Astrocyte (in vitro differentiated cells and primary cell): Measurements from ENCODE around the gene SLC15A1. TPM values are rescaled to one million over a fixed set of nuclear protein-coding genes. Genes with fewer than 3 reads are reported as not detected.

Experiments
- DNase-seq: peaks from one replicate; pipeline ENCODE4 v3.0.0-alpha.2; 2010; ENCODE audit warnings: low read depth
- FAIRE-seq: peaks from 2 replicates; lab custom pipeline; 2011; peaks lifted over from hg19 to GRCh38; lab: Jason Lieb, UNC
- H2AFZ ChIP-seq: 2 replicates; pipeline ENCODE4 v1.6.0; 2012; ENCODE audit warnings: low read depth, low read length, inconsistent platforms
- H3K27ac ChIP-seq: 2 replicates; pipeline ENCODE4 v1.5.1; 2011; ENCODE audit warnings: low read depth, low read length, inconsistent platforms
- H3K27me3 ChIP-seq: 2 replicates; pipeline ENCODE4 v1.6.0; 2011; ENCODE audit warnings: low read length, inconsistent platforms; ENCODE audit not compliant: insufficient read depth
- H3K36me3 ChIP-seq: 2 replicates; pipeline ENCODE4 v1.5.1; 2011; ENCODE audit warnings: low read length, inconsistent platforms; ENCODE audit not compliant: insufficient read depth
- H3K4me1 ChIP-seq: 2 replicates; pipeline ENCODE4 v1.5.1; 2011; ENCODE audit warnings: low read length, inconsistent platforms; ENCODE audit not compliant: insufficient read depth
- H3K4me2 ChIP-seq: 2 replicates; pipeline ENCODE4 v1.6.0; 2012; ENCODE audit warnings: low read length, inconsistent platforms
- H3K4me3 ChIP-seq: 2 replicates; pipeline ENCODE4 v1.5.1; 2011; ENCODE audit warnings: low read depth, mild to moderate bottlenecking, low read length, inconsistent platforms; ENCODE audit not compliant: insufficient read depth
- H3K79me2 ChIP-seq: 2 replicates; pipeline ENCODE4 v1.6.0; 2012; ENCODE audit warnings: mild to moderate bottlenecking, low read length, inconsistent platforms; ENCODE audit not compliant: insufficient read depth
- H3K9ac ChIP-seq: 2 replicates; pipeline ENCODE4 v1.6.0; 2012; ENCODE audit warnings: mild to moderate bottlenecking, low read length, inconsistent platforms
- H3K9me3 ChIP-seq: 2 replicates; pipeline ENCODE4 v1.5.1; 2012; ENCODE audit warnings: low read depth, mild to moderate bottlenecking, low read length, inconsistent platforms; ENCODE audit not compliant: insufficient read depth
- H4K20me1 ChIP-seq: 2 replicates; pipeline ENCODE4 v1.6.0; 2012; ENCODE audit warnings: low read length, inconsistent platforms; ENCODE audit not compliant: insufficient read depth
- H3K27ac Mint-ChIP-seq: one replicate; pipeline ENCODE4 v1.8.0; 2021; ENCODE audit warnings: mild to moderate bottlenecking, mixed read lengths; ENCODE audit not compliant: unreplicated experiment
- H3K27me3 Mint-ChIP-seq: one replicate; pipeline ENCODE4 v1.8.0; 2021; ENCODE audit warnings: low read depth, mixed read lengths; ENCODE audit not compliant: unreplicated experiment
- H3K36me3 Mint-ChIP-seq: one replicate; pipeline ENCODE4 v1.8.0; 2021; ENCODE audit warnings: low read depth, mixed read lengths; ENCODE audit not compliant: unreplicated experiment
- H3K4me1 Mint-ChIP-seq: one replicate; pipeline ENCODE4 v1.8.0; 2021; ENCODE audit warnings: low read depth, mixed read lengths; ENCODE audit not compliant: unreplicated experiment
- H3K4me3 Mint-ChIP-seq: one replicate; pipeline ENCODE4 v1.8.0; 2021; ENCODE audit warnings: mild to moderate bottlenecking, moderate library complexity, mixed read lengths; ENCODE audit not compliant: unreplicated experiment
- H3K9me3 Mint-ChIP-seq: one replicate; pipeline ENCODE4 v1.8.0; 2021; ENCODE audit warnings: mild to moderate bottlenecking, mixed read lengths; ENCODE audit not compliant: unreplicated experiment
- EZH2 ChIP-seq: IDR thresholded peaks from 2 replicates; pipeline ENCODE4 v1.6.1; 2012; ENCODE audit warnings: mild to moderate bottlenecking, low read length, inconsistent platforms; ENCODE audit not compliant: insufficient read depth
- total RNA-seq: library from RNA; stranded (reverse); gene quantifications from 2 replicates; pipeline ENCODE4 v1.2.1, GENCODE V29; 2021
- TF ChIP-seq, protein P1 (sequence below): IDR thresholded peaks from 2 replicates; pipeline ENCODE4 v1.5.1; 2011; ENCODE audit warnings: low read depth, mild to moderate bottlenecking, inconsistent platforms, low read length, moderate library complexity; ENCODE audit not compliant: insufficient read depth

Gene SLC15A1
- total RNA-seq, 1 donor from 2014 or later = not detected

DNA sequence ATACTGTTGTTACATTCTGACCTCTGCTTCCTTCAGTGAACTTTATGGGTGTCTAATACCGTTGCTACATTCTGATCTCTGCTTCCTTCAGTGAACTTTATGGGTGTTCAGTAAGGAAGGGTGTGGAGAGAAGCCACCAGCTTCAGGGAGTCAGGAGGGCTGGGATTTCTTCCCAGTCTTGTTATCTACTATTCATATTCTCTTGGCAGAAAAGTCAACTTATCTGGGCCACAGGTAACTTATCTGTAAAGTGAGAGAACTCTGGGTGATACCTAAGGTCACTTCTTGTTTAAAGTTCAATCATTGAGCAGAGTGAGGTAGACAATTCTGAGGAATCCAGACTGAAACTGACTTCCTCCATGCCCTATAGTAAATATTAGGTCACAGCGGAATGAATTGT is 104.3 kb downstream of the SLC15A1 start:
- Histone ChIP-seq H3K4me2 (no peak overlapping the region), H3K36me3 (no peaks in the 10 kb centered on the region), H3K27me3 (no peaks in the 10 kb centered on the region), H3K9me3 (no peaks in the 10 kb centered on the region), H4K20me1 (no peaks in the 10 kb centered on the region), H3K4me1 (no peaks in the 10 kb centered on the region), H3K4me3 (no peak overlapping the region), H3K9ac (no peak overlapping the region), H3K27ac (no peak overlapping the region), H2AFZ (no peak overlapping the region), H3K79me2 (no peaks in the 10 kb centered on the region)
- Mint-ChIP-seq H3K4me3 (no peak overlapping the region), H3K27ac (no peak overlapping the region), H3K4me1 (no peaks in the 10 kb centered on the region), H3K27me3 (peaks cover 9% of the 10 kb centered on the region), H3K9me3 (no peaks in the 10 kb centered on the region), H3K36me3 (no peaks in the 10 kb centered on the region)
- no peak for TF ChIP-seq EZH2
- TF ChIP-seq, protein P1, sequence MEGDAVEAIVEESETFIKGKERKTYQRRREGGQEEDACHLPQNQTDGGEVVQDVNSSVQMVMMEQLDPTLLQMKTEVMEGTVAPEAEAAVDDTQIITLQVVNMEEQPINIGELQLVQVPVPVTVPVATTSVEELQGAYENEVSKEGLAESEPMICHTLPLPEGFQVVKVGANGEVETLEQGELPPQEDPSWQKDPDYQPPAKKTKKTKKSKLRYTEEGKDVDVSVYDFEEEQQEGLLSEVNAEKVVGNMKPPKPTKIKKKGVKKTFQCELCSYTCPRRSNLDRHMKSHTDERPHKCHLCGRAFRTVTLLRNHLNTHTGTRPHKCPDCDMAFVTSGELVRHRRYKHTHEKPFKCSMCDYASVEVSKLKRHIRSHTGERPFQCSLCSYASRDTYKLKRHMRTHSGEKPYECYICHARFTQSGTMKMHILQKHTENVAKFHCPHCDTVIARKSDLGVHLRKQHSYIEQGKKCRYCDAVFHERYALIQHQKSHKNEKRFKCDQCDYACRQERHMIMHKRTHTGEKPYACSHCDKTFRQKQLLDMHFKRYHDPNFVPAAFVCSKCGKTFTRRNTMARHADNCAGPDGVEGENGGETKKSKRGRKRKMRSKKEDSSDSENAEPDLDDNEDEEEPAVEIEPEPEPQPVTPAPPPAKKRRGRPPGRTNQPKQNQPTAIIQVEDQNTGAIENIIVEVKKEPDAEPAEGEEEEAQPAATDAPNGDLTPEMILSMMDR = no peak
- FAIRE-seq (no peak), DNase-seq (no peak)

DNA sequence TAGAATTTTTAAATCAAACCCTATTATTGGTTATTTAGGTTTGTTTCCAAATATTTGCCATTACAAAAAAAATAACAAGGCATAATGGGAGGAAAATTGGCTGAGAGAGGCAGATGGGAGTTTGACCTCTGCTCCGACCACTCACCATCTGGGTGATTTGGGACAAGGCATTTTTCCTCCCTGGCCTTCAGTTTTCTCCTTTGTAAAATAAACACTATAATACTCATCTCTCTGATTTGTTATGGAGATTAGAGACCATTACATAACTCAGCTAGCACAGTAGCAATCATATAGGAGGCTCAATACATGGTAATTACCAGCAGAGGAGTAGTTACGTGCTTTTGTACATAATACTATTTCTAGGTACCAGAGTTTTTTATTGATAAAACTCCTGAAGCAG is 105.4 kb downstream of the SLC15A1 start:
- H3K4me2 ChIP-seq = no peak overlapping the region
- Mint-ChIP-seq H3K27ac (no peak overlapping the region), H3K4me3 (no peak overlapping the region), H3K4me1 (no peaks in the 10 kb centered on the region), H3K9me3 (no peaks in the 10 kb centered on the region), H3K27me3 (peaks cover 9% of the 10 kb centered on the region), H3K36me3 (no peaks in the 10 kb centered on the region)
- TF ChIP-seq, protein P1 = no peak
- TF ChIP-seq EZH2 = no peak
- no peak overlapping the region for H2AFZ ChIP-seq
- no peaks in the 10 kb centered on the region for H3K36me3 ChIP-seq
- no peaks in the 10 kb centered on the region for H3K27me3 ChIP-seq
- DNase-seq = no peak
- no peak overlapping the region for H3K9ac ChIP-seq
- H3K27ac ChIP-seq = no peak overlapping the region
- FAIRE-seq = no peak
- H3K4me1 ChIP-seq = no peaks in the 10 kb centered on the region
- no peaks in the 10 kb centered on the region for H3K9me3 ChIP-seq
- H3K4me3 ChIP-seq = no peak overlapping the region
- no peaks in the 10 kb centered on the region for H3K79me2 ChIP-seq
- no peaks in the 10 kb centered on the region for H4K20me1 ChIP-seq

DNA sequence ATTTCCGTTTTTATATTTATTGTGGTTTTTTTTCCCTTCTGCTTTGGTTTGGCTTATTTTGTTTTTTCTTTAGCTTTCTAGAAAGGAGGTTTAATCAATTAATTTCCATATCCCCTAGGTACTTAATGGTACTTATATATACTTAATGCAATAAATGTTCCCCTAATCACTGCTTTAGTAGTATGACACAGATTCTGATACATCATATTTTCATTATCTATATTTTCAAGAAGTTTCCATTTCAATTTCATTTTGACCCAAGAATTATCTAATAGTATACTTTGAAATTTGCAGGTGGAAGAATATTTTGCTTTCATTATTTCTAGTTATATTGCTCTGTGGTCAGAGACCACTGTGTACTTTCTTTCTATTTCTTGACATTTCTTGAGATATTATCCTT is 109.0 kb downstream of the SLC15A1 start:
- FAIRE-seq (no peak), DNase-seq (no peak)
- Mint-ChIP-seq H3K9me3 (no peaks in the 10 kb centered on the region), H3K27ac (no peak overlapping the region), H3K4me3 (no peak overlapping the region), H3K36me3 (no peaks in the 10 kb centered on the region), H3K4me1 (no peaks in the 10 kb centered on the region), H3K27me3 (peaks cover 8% of the 10 kb centered on the region)
- H4K20me1 ChIP-seq = no peaks in the 10 kb centered on the region
- H3K4me2 ChIP-seq = no peak overlapping the region
- H3K4me1 ChIP-seq = no peaks in the 10 kb centered on the region
- H3K79me2 ChIP-seq = no peaks in the 10 kb centered on the region
- no peak overlapping the region for H3K4me3 ChIP-seq
- no peak overlapping the region for H2AFZ ChIP-seq
- no peaks in the 10 kb centered on the region for H3K9me3 ChIP-seq
- no peak overlapping the region for H3K9ac ChIP-seq
- no peaks in the 10 kb centered on the region for H3K36me3 ChIP-seq
- H3K27me3 ChIP-seq = no peaks in the 10 kb centered on the region
- H3K27ac ChIP-seq = no peak overlapping the region
- TF ChIP-seq EZH2 = no peak
- TF ChIP-seq, protein P1 = no peak
